PC-9 (cell line): ENCODE results near the gene SPSB2. TPM values are rescaled to one million over a fixed set of nuclear protein-coding genes. Genes with fewer than 3 reads are reported as not detected.
A peak's percentile ranks its signal among the peaks of the same experiment; 100 is the strongest.
"Not testable (repeated sequence)": the region's sequence is repeated elsewhere in the genome, so short reads cannot be mapped to it uniquely, and the experiment has no call there.

Experiments used
- BruUV-seq: library from RNA; stranded (reverse); fragments of 400-500 nt; replicated peaks from 2 replicates; lab custom pipeline; 2021; lab: Mats Ljungman, UMichigan
- CTCF ChIA-PET: fragments of 300-600 bp; sonication (Branson Sonifier 250); formaldehyde crosslinking; loops from one replicate; lab custom pipeline; 2022; ENCODE audit warnings: antibody characterized with exemption; lab: Charles Lee
- POLR2A ChIA-PET: fragments of 300-600 bp; sonication (Branson Sonifier 250); formaldehyde crosslinking; loops from one replicate; lab custom pipeline; 2022; ENCODE audit warnings: antibody characterized with exemption; ENCODE audit not compliant: unreplicated experiment; lab: Charles Lee
- DNase-seq, 2 experiments: peaks; one replicate each; pipeline versions ENCODE4 v3.0.0 to v3.0.0-alpha.2; 2015 to 2022; ENCODE audit warnings: mixed read lengths in 1 of 2
- H2AFZ ChIP-seq: fragments of 200-600 bp; sonication (generic); 2 replicates; pipeline ENCODE4 v1.8.1; 2017; ENCODE audit warnings: antibody characterized with exemption
- H3F3A ChIP-seq: fragments of 200-600 bp; sonication (generic); 2 replicates; pipeline ENCODE4 v1.8.1; 2017; ENCODE audit warnings: antibody characterized with exemption, mild to moderate bottlenecking, low read depth; ENCODE audit not compliant: insufficient read depth
- H3K27ac ChIP-seq: fragments of 200-600 bp; sonication (generic); 2 replicates; pipeline ENCODE4 v1.6.1; 2016; ENCODE audit warnings: mixed run types
- H3K27me3 ChIP-seq: fragments of 200-600 bp; sonication (generic); 2 replicates; pipeline ENCODE4 v1.6.1; 2016; ENCODE audit warnings: low read depth, mixed run types; ENCODE audit not compliant: insufficient read depth
- H3K36me3 ChIP-seq: fragments of 200-600 bp; sonication (generic); 2 replicates; pipeline ENCODE4 v1.6.1; 2016; ENCODE audit warnings: low read depth, mixed run types
- H3K4me1 ChIP-seq: fragments of 200-600 bp; sonication (generic); replicated peaks from 2 replicates; pipeline ENCODE4 v1.6.1; 2016; ENCODE audit warnings: mixed run types; ENCODE audit not compliant: insufficient read depth
- H3K4me2 ChIP-seq: fragments of 200-600 bp; sonication (generic); 2 replicates; pipeline ENCODE4 v1.6.1; 2017; ENCODE audit warnings: mixed run types
- H3K4me3 ChIP-seq: fragments of 200-600 bp; sonication (generic); 2 replicates; pipeline ENCODE4 v1.6.1; 2016; ENCODE audit warnings: mixed run types
- H3K79me2 ChIP-seq: fragments of 200-600 bp; sonication (generic); 2 replicates; pipeline ENCODE4 v1.6.1; 2017; ENCODE audit warnings: low read depth, mixed run types
- H3K9me2 ChIP-seq: fragments of 200-600 bp; sonication (generic); 2 replicates; pipeline ENCODE4 v1.8.1; 2017; ENCODE audit warnings: mild to moderate bottlenecking; ENCODE audit not compliant: insufficient read depth
- H3K9me3 ChIP-seq: fragments of 200-600 bp; sonication (generic); 2 replicates; pipeline ENCODE4 v1.8.1; 2016; ENCODE audit warnings: low read depth; ENCODE audit not compliant: insufficient read depth
- H4K20me1 ChIP-seq: fragments of 200-600 bp; sonication (generic); 2 replicates; pipeline ENCODE4 v1.8.1; 2017; ENCODE audit not compliant: insufficient read depth
- CTCF ChIP-seq: fragments of 200-600 bp; sonication (generic); conservative IDR thresholded peaks from 2 replicates; pipeline ENCODE4 v1.6.1; 2017; ENCODE audit warnings: mixed run types, antibody characterized with exemption, mild to moderate bottlenecking, moderate library complexity
- EZH2 ChIP-seq: fragments of 200-600 bp; sonication (generic); IDR thresholded peaks from 2 replicates; pipeline ENCODE4 v1.8.0; 2017; ENCODE audit warnings: antibody characterized with exemption, low read depth
- intact Hi-C: fragments of 100-400 bp; cut with micrococcal nuclease; formaldehyde crosslinking; loops from one replicate; pipeline ENCODE4 v1.10.0; 2022; ENCODE audit not compliant: unreplicated experiment
- total RNA-seq: library from RNA; stranded (reverse); gene quantifications from 2 replicates; pipeline ENCODE4 v1.2.3, GENCODE V29; 2021

SPSB2 gene
- total RNA-seq, 1 experiment from 2014 or later: 28.9 TPM

- TF ChIP-seq CTCF: peak; percentile 95
- TF ChIP-seq EZH2: no peak
- no peaks in the 10 kb centered on the region for H3K9me2 ChIP-seq
- H3K27me3 ChIP-seq: no peaks in the 10 kb centered on the region
- no peaks in the 10 kb centered on the region for H3K9me3 ChIP-seq
- intact Hi-C loops: loop anchor here (1.0 to 5.0 kb wide), 8 partner anchors 19 to 258 kb away; partner anchors contain the start of genes C1R, CDCA3, CLSTN3 and ENO2
- H3F3A ChIP-seq: peaks cover 63% of the 10 kb centered on the region
- peaks cover 39% of the 10 kb centered on the region for H3K79me2 ChIP-seq
- BruUV-seq: TSS peak; percentile 56
- ChIA-PET POLR2A (interaction anchor here (0.5 to 2.8 kb wide), 19 partner anchors 8 to 1589 kb away, joined by 3 to 20 read pairs (median 5); partner anchors contain the start of genes C12orf57, CDCA3, COPS7A and LRRC23), CTCF (interaction anchor here (0.5 to 2.6 kb wide), 17 partner anchors 17 to 259 kb away, joined by 3 to 28 read pairs (median 4); partner anchors contain the start of genes CDCA3, LRRC23 and USP5)
- peaks cover 36% of the 10 kb centered on the region for H3K4me1 ChIP-seq
- peak overlapping the region; percentile 84 for H3K4me3 ChIP-seq
- peak overlapping the region; percentile 14; the same call in 1 of the 2 replicates for H3K27ac ChIP-seq
- peaks cover 41% of the 10 kb centered on the region for H4K20me1 ChIP-seq
- peaks cover 12% of the 10 kb centered on the region; the same call in 1 of the 2 replicates for H3K36me3 ChIP-seq
- H3K4me2 ChIP-seq: peak overlapping the region; percentile 96
- DNase-seq: peak; percentile 69 to 94
- H2AFZ ChIP-seq: peak overlapping the region; percentile 84
Observed at GRCh38 chr12:6872073-6873048, 742 bp downstream of the SPSB2 start.

- POLR2A ChIA-PET: interaction anchor here (0.6 to 2.8 kb wide), 4 partner anchors 20 to 1590 kb away, joined by 3 to 20 read pairs (median 10); partner anchors contain the start of genes C12orf57 and RNU7-1
- H3K27me3 ChIP-seq: no peaks in the 10 kb centered on the region
- H3F3A ChIP-seq: peaks cover 71% of the 10 kb centered on the region
- no peaks in the 10 kb centered on the region for H3K9me2 ChIP-seq
- H3K9me3 ChIP-seq: no peaks in the 10 kb centered on the region
- BruUV-seq: no TSS peak
- intact Hi-C loops: loop anchor here (1.0 to 5.0 kb wide), 2 partner anchors 75 to 221 kb away; partner anchors contain the start of gene C1R
- H3K4me1 ChIP-seq: peaks cover 41% of the 10 kb centered on the region
- H3K4me3 ChIP-seq: peak overlapping the region; percentile 84
- no peak overlapping the region for H3K27ac ChIP-seq
- DNase-seq: peak; percentile 79 to 82
- H2AFZ ChIP-seq: no peak overlapping the region
- CTCF ChIA-PET: interaction anchor here (0.9 to 2.6 kb wide), 3 partner anchors 54 to 237 kb away, joined by 3 to 11 read pairs (median 4); no protein-coding TSS in a partner anchor
- H3K4me2 ChIP-seq: peak overlapping the region; percentile 96
- peaks cover 39% of the 10 kb centered on the region for H3K79me2 ChIP-seq
- H4K20me1 ChIP-seq: peaks cover 41% of the 10 kb centered on the region
- peaks cover 12% of the 10 kb centered on the region; the same call in 1 of the 2 replicates for H3K36me3 ChIP-seq
- no peak for TF ChIP-seq EZH2
- no peak for TF ChIP-seq CTCF
Observed at GRCh38 chr12:6871052-6871957, 1.8 kb downstream of the SPSB2 start.

GRCh38 chr12:6870304-6870703 lies 2.8 kb downstream of the SPSB2 start:
- H4K20me1 ChIP-seq: peaks cover 41% of the 10 kb centered on the region
- H3K9me3 ChIP-seq, H3K27ac ChIP-seq, H3K27me3 ChIP-seq, H3K4me2 ChIP-seq, H3K4me3 ChIP-seq, H3K9me2 ChIP-seq, POLR2A ChIA-PET, H2AFZ ChIP-seq, BruUV-seq, DNase-seq: not testable (repeated sequence)
- peaks cover 12% of the 10 kb centered on the region; the same call in 1 of the 2 replicates for H3K36me3 ChIP-seq
- peaks cover 39% of the 10 kb centered on the region for H3K79me2 ChIP-seq
- intact Hi-C loops: loop anchor here (5.0 kb wide), 1 partner anchor 222 kb away; the partner anchor contains the start of gene C1R
- peaks cover 41% of the 10 kb centered on the region for H3K4me1 ChIP-seq
- peaks cover 78% of the 10 kb centered on the region for H3F3A ChIP-seq
- CTCF ChIA-PET: interaction anchor here (0.6 to 1.9 kb wide), 3 partner anchors 57 to 91 kb away, joined by 3 to 21 read pairs (median 4); partner anchors contain the start of genes C12orf57 and RNU7-1
